Spleen (tissue), 11 donors: ENCODE results near the gene FGF5. TPM values are rescaled to one million over a fixed set of nuclear protein-coding genes. Genes with fewer than 3 reads are reported as not detected.
"Not testable (repeated sequence)": the region's sequence is repeated elsewhere in the genome, so short reads cannot be mapped to it uniquely, and the experiment has no call there.

Experiments used
- DNase-seq: peaks from one replicate; pipeline ENCODE4 v3.0.0-alpha.2; 2020
- H3K27ac ChIP-seq, 8 donors: fragments of 200-600 bp; sonication (generic) in 7 of 8; 1 replicate in 4 of 8; 2 replicates in 4 of 8; pipeline versions ENCODE4 v1.5.0 to v1.8.0; 2016 to 2021; ENCODE audit warnings: inconsistent platforms in 4 of 8, mild to moderate bottlenecking in 4 of 8, moderate library complexity in 1 of 8
- H3K27me3 ChIP-seq, 7 donors: fragments of 200-600 bp; sonication (generic) in 6 of 7; replicated peaks in 1 of 7; 1 replicate in 4 of 7; 2 replicates in 3 of 7; pipeline versions ENCODE4 v1.5.0 to v1.8.0; 2016 to 2021; ENCODE audit warnings: inconsistent platforms in 3 of 7, mild to moderate bottlenecking in 1 of 7
- H3K36me3 ChIP-seq, 6 donors: fragments of 200-600 bp; sonication (generic) in 5 of 6; 1 replicate in 4 of 6; 2 replicates in 2 of 6; pipeline versions ENCODE4 v1.5.0 to v1.8.0; 2016 to 2021; ENCODE audit warnings: inconsistent platforms in 2 of 6
- H3K4me1 ChIP-seq, 6 donors: fragments of 200-600 bp; sonication (generic) in 5 of 6; 1 replicate in 3 of 6; 2 replicates in 3 of 6; pipeline versions ENCODE4 v1.5.0 to v1.8.0; 2016 to 2021; ENCODE audit warnings: inconsistent platforms in 3 of 6
- H3K4me3 ChIP-seq, 8 donors: fragments of 200-600 bp; sonication (generic) in 7 of 8; 1 replicate in 4 of 8; 2 replicates in 4 of 8; pipeline versions ENCODE4 v1.5.0 to v1.8.0; 2016 to 2021; ENCODE audit warnings: inconsistent platforms in 4 of 8, mild to moderate bottlenecking in 4 of 8, moderate library complexity in 2 of 8
- H3K9me3 ChIP-seq, 8 donors: fragments of 200-600 bp; sonication (generic) in 7 of 8; 1 replicate in 4 of 8; 2 replicates in 4 of 8; pipeline versions ENCODE4 v1.5.0 to v1.8.0; 2016 to 2021; ENCODE audit warnings: inconsistent platforms in 4 of 8
- CTCF ChIP-seq, 11 experiments: fragments of 200-600 bp in 7 of 11; fragments of 450-650 bp in 4 of 11; sonication (generic) in 4 of 11; IDR thresholded peaks in 8 of 11; conservative IDR thresholded peaks in 3 of 11; 1 replicate in 7 of 11; 2 replicates in 4 of 11; pipeline versions ENCODE4 v1.4.0 to v1.8.0; 2016 to 2021; ENCODE audit warnings: antibody characterized with exemption in 11 of 11, inconsistent platforms in 4 of 11, mild to moderate bottlenecking in 1 of 11
- POLR2A ChIP-seq, 3 donors: fragments of 450-650 bp; IDR thresholded peaks; one replicate each; pipeline ENCODE4 v1.5.1; 2017; ENCODE audit warnings: antibody characterized with exemption in 3 of 3, mild to moderate bottlenecking in 1 of 3
- POLR2AphosphoS5 ChIP-seq, 3 donors: sonication (generic); formaldehyde crosslinking; IDR thresholded peaks; one replicate each; pipeline ENCODE4 v1.5.1; 2017; ENCODE audit warnings: antibody characterized with exemption in 3 of 3
- WGBS, 5 donors: extraction: QIAGEN DNeasy Blood & Tissue Kit in 3 of 5; methylation state at CpG; one replicate each; pipeline versions ENCODE4 v1.1.5 to v1.1.7; 2013 to 2018; 5-methylcytosine and 5-hydroxymethylcytosine counted together
- intact Hi-C: fragments of 100-400 bp; cut with DNase I; formaldehyde crosslinking; loops from one replicate; pipeline ENCODE4 v1.15.0; 2023; ENCODE audit warnings: low total_unique reads
- polyA plus RNA-seq, 3 donors: library from polyadenylated mRNA; stranded (reverse); fragments of 200-250 nt; gene quantifications; one replicate each; pipeline ENCODE4 v1.2.1, GENCODE V29; 2013
- total RNA-seq, 7 donors: library from RNA; depleted of rRNA in 3 of 7; stranded (reverse); fragments of >200 nt in 3 of 7; fragmentation: NEBNext Ultra II Directional in 4 of 7; extraction: Animal tissue kit (Norgen Biotek cat#: 25700) in 4 of 7; gene quantifications; one replicate each; pipeline versions ENCODE4 v1.1.0 to v1.2.1, GENCODE V29; 2016 to 2021
- donor health status: healthy with polysubstance abuse.
- donor health status: DM: no; HTN: no; CAD: no; lungs with moderate emphysema.
- donor health status: DM: no; HTN: no; CAD: no.
- donor health status: Bipolar disorder and iron deficiency.
- donor health status: healthy.
- donor health status: DM: no; HTN: no; CAD: no.
- donor health status: DM: yes; HTN: yes; CAD: no.

The FGF5 gene
- total and polyA plus RNA-seq, 10 donors, result 0.06 TPM; not detected in 9

DNA sequence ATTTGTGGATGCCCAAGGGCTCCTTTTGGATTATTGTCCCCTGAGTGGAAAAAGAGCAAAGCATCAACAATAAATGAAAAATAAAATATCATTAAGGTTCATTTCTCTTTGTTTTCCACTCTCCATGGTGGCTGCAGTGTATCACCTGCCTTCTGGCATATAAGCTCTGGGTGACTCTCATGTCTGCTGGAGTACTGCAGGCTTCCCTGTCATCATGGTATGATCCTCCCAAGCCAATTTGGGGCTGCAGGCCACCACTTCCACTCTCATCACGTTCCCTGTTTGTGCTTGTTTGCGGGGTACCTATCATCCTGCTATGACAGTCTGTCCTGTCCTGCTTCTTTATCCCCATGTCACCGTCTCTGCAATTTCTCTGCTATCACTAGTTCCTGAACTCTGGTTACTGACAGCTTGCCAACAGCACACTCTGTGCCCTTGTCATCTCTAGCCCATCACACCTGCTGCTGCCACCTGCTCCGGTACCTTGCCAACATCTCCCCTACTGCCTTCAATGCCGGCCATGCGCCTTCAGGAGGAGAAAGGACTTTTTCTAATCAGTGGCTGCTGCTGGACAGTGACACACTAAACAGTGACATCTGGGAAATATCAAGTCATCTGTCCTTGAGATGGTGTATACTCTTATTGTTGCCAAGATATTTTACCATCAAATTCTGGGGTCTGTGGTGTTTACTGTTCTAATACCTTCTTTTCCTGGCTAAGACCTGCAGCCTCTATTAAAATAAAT is 23.0 kb upstream of the FGF5 start:
- Histone ChIP-seq H3K27ac (no peak overlapping the region), H3K4me3 (no peak overlapping the region), H3K4me1 (no peaks in the 10 kb centered on the region), H3K36me3 (no peaks in the 10 kb centered on the region), H3K27me3 (peaks cover 0 to 8% (median 0%) of the 10 kb centered on the region in 7 donors), H3K9me3 (no peaks in the 10 kb centered on the region)
- intact Hi-C loops, result no loop called here
- WGBS, 5 donors, result 67 to 81% (median 71%) methylated on average over 6 of the region's 6 CpGs
- no peak for TF ChIP-seq CTCF (IDR thresholded peaks at IDR 0.05 in 8 of 11, conservative IDR thresholded peaks at IDR 0.05 in 3 of 11)
- TF ChIP-seq POLR2AphosphoS5 (IDR thresholded peaks at IDR 0.05), result no peak
- no peak for TF ChIP-seq POLR2A (IDR thresholded peaks at IDR 0.05)
- DNase-seq, result no peak

DNA sequence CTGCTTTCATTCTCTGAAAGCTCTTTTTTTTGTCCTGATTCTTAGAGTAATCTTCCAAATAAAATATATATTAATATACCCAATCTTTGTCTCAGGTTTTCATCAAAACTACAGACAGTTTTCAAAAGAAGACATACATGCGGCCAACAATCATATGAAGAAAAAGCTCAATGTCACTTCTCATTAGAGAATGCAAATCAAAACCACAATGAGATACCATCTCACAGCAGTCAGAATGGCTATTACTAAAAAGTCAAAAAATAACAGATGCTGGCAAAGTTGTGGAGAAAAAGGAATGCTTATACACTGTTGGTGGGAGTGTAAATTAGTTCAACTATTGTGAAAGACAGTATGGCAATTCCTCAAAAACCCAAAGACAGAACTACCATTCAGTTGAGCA is 19.0 kb upstream of the FGF5 start:
- peaks cover 0 to 22% (median 0%) of the 10 kb centered on the region in 7 donors for H3K27me3 ChIP-seq
- WGBS, 5 donors, result 85 to 98% (median 91%) methylated on average over 1 of the region's 1 CpG
- H3K27ac ChIP-seq, DNase-seq, H3K9me3 ChIP-seq, H3K4me3 ChIP-seq, intact Hi-C loops, H3K4me1 ChIP-seq, H3K36me3 ChIP-seq: not testable (repeated sequence)

- no peak overlapping the region for H3K27ac ChIP-seq
- WGBS, 5 donors, result 57 to 94% (median 79%) methylated on average over 1 of the region's 1 CpG
- intact Hi-C loops, result no loop called here
- H3K27me3 ChIP-seq, result peaks cover 0 to 14% (median 0%) of the 10 kb centered on the region in 7 donors
- DNase-seq, result no peak
- H3K36me3 ChIP-seq, result no peaks in the 10 kb centered on the region
- no peak overlapping the region for H3K4me3 ChIP-seq
- no peaks in the 10 kb centered on the region for H3K9me3 ChIP-seq
- no peaks in the 10 kb centered on the region for H3K4me1 ChIP-seq
- TF ChIP-seq CTCF (IDR thresholded peaks at IDR 0.05 in 8 of 11, conservative IDR thresholded peaks at IDR 0.05 in 3 of 11) (no peak), POLR2AphosphoS5 (IDR thresholded peaks at IDR 0.05) (no peak), POLR2A (IDR thresholded peaks at IDR 0.05) (no peak)
Observed at GRCh38 chr4:80249144-80249543, 17.3 kb upstream of the FGF5 start.

DNA sequence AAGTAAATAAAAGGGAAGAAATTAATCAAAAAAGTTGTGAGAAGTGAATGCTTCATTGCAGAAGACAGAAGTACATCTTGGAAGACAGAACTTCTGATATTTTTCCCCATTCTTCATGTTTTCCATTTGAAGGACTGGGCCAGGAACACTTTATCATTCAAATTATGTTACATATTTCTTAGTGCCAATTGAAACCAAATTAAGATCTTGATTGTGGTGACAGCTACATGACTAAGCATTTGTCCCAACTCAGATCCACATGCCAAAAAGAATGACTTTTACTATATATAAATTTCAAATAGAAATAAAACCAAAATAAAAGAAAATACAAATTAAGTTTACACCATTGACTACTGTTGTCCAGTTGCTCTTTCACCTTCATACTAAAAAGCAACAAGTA is 14.0 kb upstream of the FGF5 start:
- no peak overlapping the region for H3K27ac ChIP-seq
- H3K27me3 ChIP-seq, result peaks cover 0 to 20% (median 0%) of the 10 kb centered on the region in 7 donors
- H3K9me3 ChIP-seq, result no peaks in the 10 kb centered on the region
- no peaks in the 10 kb centered on the region for H3K36me3 ChIP-seq
- DNase-seq, result no peak
- no peak overlapping the region for H3K4me3 ChIP-seq
- TF ChIP-seq POLR2A (IDR thresholded peaks at IDR 0.05), result no peak
- TF ChIP-seq CTCF (IDR thresholded peaks at IDR 0.05 in 8 of 11, conservative IDR thresholded peaks at IDR 0.05 in 3 of 11), result no peak
- TF ChIP-seq POLR2AphosphoS5 (IDR thresholded peaks at IDR 0.05), result no peak
- no peaks in the 10 kb centered on the region for H3K4me1 ChIP-seq
- intact Hi-C loops, result no loop called here
